Breast epithelium (tissue), 4 donors: Measurements from ENCODE around the gene ADAMTS19. TPM values are rescaled to one million over a fixed set of nuclear protein-coding genes. Genes with fewer than 3 reads are reported as not detected.

ENCODE experiments used
- DNase-seq, 2 donors: peaks; one replicate each; pipeline ENCODE4 v3.0.0-alpha.2; 2019; ENCODE audit warnings: low spot score in 2 of 2
- H3K27ac ChIP-seq, 2 donors: fragments of 200-600 bp; sonication (generic) in 1 of 2; one replicate each; pipeline ENCODE4 v1.5.1; 2016 to 2019; ENCODE audit warnings: mild to moderate bottlenecking in 1 of 2
- H3K27me3 ChIP-seq, 2 donors: fragments of 200-600 bp; sonication (generic) in 1 of 2; one replicate each; pipeline versions ENCODE4 v1.5.1 to v1.6.0; 2017 to 2019; ENCODE audit warnings: control low read depth in 1 of 2, mild to moderate bottlenecking in 1 of 2
- H3K36me3 ChIP-seq: fragments of 200-600 bp; one replicate; pipeline ENCODE4 v1.5.1; 2019
- H3K4me1 ChIP-seq, 2 donors: fragments of 200-600 bp; sonication (generic); one replicate each; pipeline ENCODE4 v1.5.1; 2016 to 2019; ENCODE audit warnings: control low read depth in 1 of 2
- H3K4me3 ChIP-seq, 3 donors: fragments of 200-600 bp; sonication (generic); 1 replicate in 2 of 3; 2 replicates in 1 of 3; pipeline ENCODE4 v1.5.1; 2016 to 2019; ENCODE audit warnings: mild to moderate bottlenecking in 3 of 3, moderate library complexity in 2 of 3
- H3K9me3 ChIP-seq, 2 donors: fragments of 200-600 bp; sonication (generic) in 1 of 2; one replicate each; pipeline ENCODE4 v1.5.1; 2016 to 2019; ENCODE audit warnings: control low read depth in 1 of 2
- CTCF ChIP-seq, 3 donors: fragments of 450-650 bp; IDR thresholded peaks; one replicate each; pipeline ENCODE4 v1.5.1; 2016 to 2017; ENCODE audit warnings: antibody characterized with exemption in 3 of 3, mild to moderate bottlenecking in 3 of 3, moderate library complexity in 3 of 3
- POLR2A ChIP-seq: fragments of 450-650 bp; IDR thresholded peaks from one replicate; pipeline ENCODE4 v1.6.1; 2016; ENCODE audit warnings: antibody characterized with exemption, mild to moderate bottlenecking, moderate library complexity
- POLR2AphosphoS5 ChIP-seq, 3 donors: sonication (generic); formaldehyde crosslinking; IDR thresholded peaks; one replicate each; pipeline ENCODE4 v1.6.1; 2017; ENCODE audit warnings: antibody characterized with exemption in 3 of 3
- intact Hi-C: fragments of 100-400 bp; cut with DNase I; formaldehyde crosslinking; loops from one replicate; pipeline ENCODE4 v1.15.1; 2023; ENCODE audit warnings: low total_unique reads
- total RNA-seq, 3 donors: library from RNA; depleted of rRNA; stranded (reverse); fragments of >200 nt; gene quantifications; one replicate each; pipeline ENCODE4 v1.1.0, GENCODE V29; 2016

The ADAMTS19 gene
- total RNA-seq, 3 donors from 2014 or later: 0.29 to 0.98 TPM; not detected in 1

GRCh38 chr5:129499208-129499852 lies 39.2 kb downstream of the ADAMTS19 start:
- Histone ChIP-seq H3K4me3 (no peak overlapping the region), H3K4me1 (no peaks in the 10 kb centered on the region), H3K27ac (no peak overlapping the region), H3K27me3 (no peaks in the 10 kb centered on the region), H3K36me3 (no peaks in the 10 kb centered on the region), H3K9me3 (no peaks in the 10 kb centered on the region)
- intact Hi-C loops: no loop called here
- no peak for DNase-seq
- TF ChIP-seq POLR2A: no peak
- no peak for TF ChIP-seq CTCF (IDR thresholded peaks at IDR 0.05)
- no peak for TF ChIP-seq POLR2AphosphoS5 (IDR thresholded peaks at IDR 0.05)

- no peak overlapping the region for H3K4me3 ChIP-seq
- no peak overlapping the region for H3K27ac ChIP-seq
- H3K9me3 ChIP-seq: no peaks in the 10 kb centered on the region
- DNase-seq: no peak
- TF ChIP-seq POLR2A (no peak), CTCF (IDR thresholded peaks at IDR 0.05) (no peak), POLR2AphosphoS5 (IDR thresholded peaks at IDR 0.05) (no peak)
- no peaks in the 10 kb centered on the region for H3K36me3 ChIP-seq
- H3K27me3 ChIP-seq: no peaks in the 10 kb centered on the region
- no peaks in the 10 kb centered on the region for H3K4me1 ChIP-seq
- intact Hi-C loops: no loop called here
These were observed 40.0 kb downstream of the ADAMTS19 start for GRCh38 chr5:129500101-129500500.

GRCh38 chr5:129506086-129506485 lies 46.0 kb downstream of the ADAMTS19 start:
- no peak overlapping the region for H3K27ac ChIP-seq
- H3K4me3 ChIP-seq: no peak overlapping the region
- TF ChIP-seq POLR2A: no peak
- no peak for TF ChIP-seq CTCF (IDR thresholded peaks at IDR 0.05)
- no peaks in the 10 kb centered on the region for H3K4me1 ChIP-seq
- H3K9me3 ChIP-seq: no peaks in the 10 kb centered on the region
- no peak for DNase-seq
- H3K27me3 ChIP-seq: no peaks in the 10 kb centered on the region
- H3K36me3 ChIP-seq: no peaks in the 10 kb centered on the region
- intact Hi-C loops: no loop called here

GRCh38 chr5:129506950-129507349 lies 46.9 kb downstream of the ADAMTS19 start:
- DNase-seq: no peak
- intact Hi-C loops: no loop called here
- Histone ChIP-seq H3K9me3 (no peaks in the 10 kb centered on the region), H3K36me3 (no peaks in the 10 kb centered on the region), H3K27ac (no peak overlapping the region), H3K4me3 (no peak overlapping the region), H3K27me3 (no peaks in the 10 kb centered on the region), H3K4me1 (no peaks in the 10 kb centered on the region)
- TF ChIP-seq POLR2A: no peak
- TF ChIP-seq CTCF (IDR thresholded peaks at IDR 0.05): no peak
- no peak for TF ChIP-seq POLR2AphosphoS5 (IDR thresholded peaks at IDR 0.05)

GRCh38 chr5:129507527-129507926 lies 47.4 kb downstream of the ADAMTS19 start:
- Histone ChIP-seq H3K27ac (no peak overlapping the region), H3K36me3 (no peaks in the 10 kb centered on the region), H3K27me3 (no peaks in the 10 kb centered on the region), H3K9me3 (no peaks in the 10 kb centered on the region), H3K4me1 (no peaks in the 10 kb centered on the region), H3K4me3 (no peak overlapping the region)
- intact Hi-C loops: no loop called here
- TF ChIP-seq CTCF (IDR thresholded peaks at IDR 0.05): no peak
- TF ChIP-seq POLR2A: no peak
- TF ChIP-seq POLR2AphosphoS5 (IDR thresholded peaks at IDR 0.05): no peak
- DNase-seq: no peak
